Neural progenitor cell (in vitro differentiated cells): ENCODE results near the gene ARHGAP22.

Source experiments
- EZH2phosphoT487 ChIP-seq: fragments of 200-600 bp; sonication (generic); IDR thresholded peaks from 2 replicates; pipeline ENCODE4 v1.6.1; 2017; ENCODE audit warnings: antibody characterized with exemption
- TF ChIP-seq, protein P1 (sequence below): fragments of 200-600 bp; sonication (generic); IDR thresholded peaks from 2 replicates; pipeline ENCODE4 v1.5.1; 2017; ENCODE audit warnings: antibody characterized with exemption, mild to moderate bottlenecking

DNA sequence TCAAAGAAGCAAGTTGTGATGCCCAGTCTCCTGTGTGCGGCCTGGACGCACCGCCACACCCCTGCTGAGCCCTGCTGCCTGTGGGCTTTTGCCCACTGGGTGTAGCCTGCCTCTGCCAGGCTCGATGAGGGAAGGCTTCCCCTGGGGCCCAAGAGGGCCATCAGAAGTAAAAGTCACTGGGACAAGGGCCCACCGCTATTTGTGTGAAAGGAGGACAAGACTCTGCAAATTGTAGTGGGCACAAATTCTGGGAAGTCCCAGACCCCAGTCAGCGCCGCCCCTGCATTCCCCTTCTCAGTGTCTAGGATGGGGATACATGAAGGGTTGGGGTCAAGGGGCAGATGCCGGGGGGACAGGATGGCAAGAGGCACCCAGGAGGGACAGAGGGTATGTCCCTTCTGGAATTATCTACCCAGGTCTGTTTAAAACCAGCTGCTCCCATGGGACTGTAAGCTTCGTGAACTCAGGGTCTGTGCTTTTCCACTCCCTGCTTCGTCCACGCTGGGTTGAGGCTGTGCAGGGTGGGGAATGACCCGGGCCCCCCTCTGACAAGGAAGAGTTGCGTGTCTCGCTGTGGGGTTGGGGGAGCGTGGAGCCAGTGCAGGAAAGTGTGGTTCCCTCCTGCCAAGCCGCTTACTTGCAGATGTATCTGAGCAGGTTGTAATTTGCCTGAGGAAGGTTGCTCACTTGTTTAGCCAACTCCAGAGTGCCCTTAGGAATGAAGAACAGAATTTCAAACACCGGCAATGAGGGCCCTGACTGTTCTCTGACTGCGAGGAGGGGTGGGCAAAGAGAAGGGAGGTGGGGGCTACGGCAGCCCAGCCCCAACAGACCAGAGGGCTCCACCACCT is 151.2 kb downstream of the ARHGAP22 start:
- TF ChIP-seq, protein P1, sequence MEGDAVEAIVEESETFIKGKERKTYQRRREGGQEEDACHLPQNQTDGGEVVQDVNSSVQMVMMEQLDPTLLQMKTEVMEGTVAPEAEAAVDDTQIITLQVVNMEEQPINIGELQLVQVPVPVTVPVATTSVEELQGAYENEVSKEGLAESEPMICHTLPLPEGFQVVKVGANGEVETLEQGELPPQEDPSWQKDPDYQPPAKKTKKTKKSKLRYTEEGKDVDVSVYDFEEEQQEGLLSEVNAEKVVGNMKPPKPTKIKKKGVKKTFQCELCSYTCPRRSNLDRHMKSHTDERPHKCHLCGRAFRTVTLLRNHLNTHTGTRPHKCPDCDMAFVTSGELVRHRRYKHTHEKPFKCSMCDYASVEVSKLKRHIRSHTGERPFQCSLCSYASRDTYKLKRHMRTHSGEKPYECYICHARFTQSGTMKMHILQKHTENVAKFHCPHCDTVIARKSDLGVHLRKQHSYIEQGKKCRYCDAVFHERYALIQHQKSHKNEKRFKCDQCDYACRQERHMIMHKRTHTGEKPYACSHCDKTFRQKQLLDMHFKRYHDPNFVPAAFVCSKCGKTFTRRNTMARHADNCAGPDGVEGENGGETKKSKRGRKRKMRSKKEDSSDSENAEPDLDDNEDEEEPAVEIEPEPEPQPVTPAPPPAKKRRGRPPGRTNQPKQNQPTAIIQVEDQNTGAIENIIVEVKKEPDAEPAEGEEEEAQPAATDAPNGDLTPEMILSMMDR, result no peak
- no peak for TF ChIP-seq EZH2phosphoT487
